Hematopoietic multipotent progenitor cell treated with erythropoietin and hydrocortisone succinate and interleukin-3 and kit ligand, for 8 days (in vitro differentiated cells): Measurements from ENCODE around the gene GFPT2.

Source experiments
- DNase-seq: peaks from one replicate; pipeline ENCODE4 v3.0.0-alpha.2; 2015

The GFPT2 gene

GRCh38 chr5:180378438-180379344 lies 25.6 kb upstream of the GFPT2 start:
- DNase-seq: no peak

- DNase-seq: no peak
Observed at GRCh38 chr5:180377556-180378197, 24.5 kb upstream of the GFPT2 start.

- DNase-seq: peak; percentile 6
Observed at GRCh38 chr5:180376511-180376910, 23.4 kb upstream of the GFPT2 start.

- no peak for DNase-seq
Observed at GRCh38 chr5:180375955-180376354, 22.8 kb upstream of the GFPT2 start.

GRCh38 chr5:180375291-180375690 lies 22.2 kb upstream of the GFPT2 start:
- no peak for DNase-seq

- no peak for DNase-seq
Observed at GRCh38 chr5:180373870-180374269, 20.7 kb upstream of the GFPT2 start.

- DNase-seq: peak; percentile 22
Observed at GRCh38 chr5:180373454-180373853, 20.3 kb upstream of the GFPT2 start.

- DNase-seq: no peak
Observed at GRCh38 chr5:180371949-180372348, 18.8 kb upstream of the GFPT2 start.

GRCh38 chr5:180370861-180371641 lies 17.9 kb upstream of the GFPT2 start:
- no peak for DNase-seq

- DNase-seq: no peak
Observed at GRCh38 chr5:180367991-180368390, 14.9 kb upstream of the GFPT2 start.

- no peak for DNase-seq
Observed at GRCh38 chr5:180367300-180367699, 14.2 kb upstream of the GFPT2 start.

GRCh38 chr5:180366326-180366725 lies 13.2 kb upstream of the GFPT2 start:
- DNase-seq: no peak

GRCh38 chr5:180365829-180366228 lies 12.7 kb upstream of the GFPT2 start:
- DNase-seq: no peak

- no peak for DNase-seq
Observed at GRCh38 chr5:180364306-180364856, 11.2 kb upstream of the GFPT2 start.

- DNase-seq: no peak
Observed at GRCh38 chr5:180360078-180360957, 7.2 kb upstream of the GFPT2 start.

GRCh38 chr5:180358694-180359093 lies 5.6 kb upstream of the GFPT2 start:
- DNase-seq: no peak

- DNase-seq: no peak
Observed at GRCh38 chr5:180358179-180358578, 5.0 kb upstream of the GFPT2 start.

- DNase-seq: no peak
Observed at GRCh38 chr5:180354966-180355365, 1.8 kb upstream of the GFPT2 start.

- no peak for DNase-seq
Observed at GRCh38 chr5:180353980-180354452, 880 bp upstream of the GFPT2 start.

GRCh38 chr5:180352116-180353047 lies 754 bp downstream of the GFPT2 start:
- no peak for DNase-seq
